OCI-LY1 (cell line): ENCODE data around the gene TYRO3.

Source experiments
- CTCF ChIP-seq: fragments of 200-600 bp; sonication (generic), shearing (Covaris generic); IDR thresholded peaks from 2 replicates; pipeline ENCODE4 v1.5.1; 2017; ENCODE audit warnings: mild to moderate bottlenecking, antibody characterized with exemption, low read length, moderate library complexity, mixed read lengths
- EZH2 ChIP-seq: fragments of 200-600 bp; sonication (generic), shearing (Covaris generic); IDR thresholded peaks from 2 replicates; pipeline ENCODE4 v1.8.0; 2017; ENCODE audit warnings: borderline replicate concordance, mixed run types, mild to moderate bottlenecking, antibody characterized with exemption, low read length, moderate library complexity, mixed read lengths

GRCh38 chr15:41606997-41607396 is 48.0 kb downstream of the TYRO3 start:
- TF ChIP-seq CTCF (no peak), EZH2 (no peak)
